Activated CD8-positive, alpha-beta memory T cell treated with anti-CD3 and anti-CD28 coated beads, Interleukin-2, amount 10 ng/mL, durations not matched to agents 7 days and 5 days (primary cell): ENCODE data around the gene FERD3L. TPM values are rescaled to one million over a fixed set of nuclear protein-coding genes. Genes with fewer than 3 reads are reported as not detected.

Experiments
- ATAC-seq: fragments of 150-1000 bp; cut with Tn5 transposase; one replicate; pipeline ENCODE4 v1.10.0; 2021; ENCODE audit warnings: moderate library complexity
- CTCF ChIA-PET: fragments of 350-600 bp; sonication (Branson Sonifier 250); formaldehyde crosslinking; loops from one replicate; lab custom pipeline; 2021; ENCODE audit warnings: antibody characterized with exemption; lab: Charles Lee
- DNase-seq: peaks from one replicate; pipeline ENCODE4 v3.0.0-alpha.2; 2020
- H3K27ac Mint-ChIP-seq: one replicate; pipeline ENCODE4 v1.8.0; 2021; ENCODE audit warnings: mild to moderate bottlenecking, mixed read lengths
- H3K27me3 Mint-ChIP-seq: one replicate; pipeline ENCODE4 v1.8.0; 2021; ENCODE audit warnings: mixed read lengths
- H3K36me3 Mint-ChIP-seq: one replicate; pipeline ENCODE4 v1.8.0; 2021; ENCODE audit warnings: mild to moderate bottlenecking, mixed read lengths
- H3K4me1 Mint-ChIP-seq: one replicate; pipeline ENCODE4 v1.8.0; 2021; ENCODE audit warnings: mixed read lengths
- H3K4me3 Mint-ChIP-seq: one replicate; pipeline ENCODE4 v1.8.0; 2021; ENCODE audit warnings: mild to moderate bottlenecking, moderate library complexity, mixed read lengths
- H3K9me3 Mint-ChIP-seq: one replicate; pipeline ENCODE4 v1.8.0; 2022; ENCODE audit warnings: low read depth, mixed read lengths
- total RNA-seq, 2 experiments: library from RNA; stranded (reverse); gene quantifications; one replicate each; pipeline ENCODE4 v1.2.3, GENCODE V29; 2021

The FERD3L gene
- total RNA-seq, 2 experiments from 2014 or later = not detected

GRCh38 chr7:19112274-19113001 lies 32.8 kb downstream of the FERD3L start:
- CTCF ChIA-PET = no interaction called here
- Mint-ChIP-seq H3K27me3 (peaks cover 84% of the 10 kb centered on the region), H3K27ac (no peak overlapping the region), H3K9me3 (no peaks in the 10 kb centered on the region), H3K4me1 (no peaks in the 10 kb centered on the region), H3K36me3 (peaks cover 3% of the 10 kb centered on the region), H3K4me3 (no peak overlapping the region)
- DNase-seq = no peak
- no peak for ATAC-seq

DNA sequence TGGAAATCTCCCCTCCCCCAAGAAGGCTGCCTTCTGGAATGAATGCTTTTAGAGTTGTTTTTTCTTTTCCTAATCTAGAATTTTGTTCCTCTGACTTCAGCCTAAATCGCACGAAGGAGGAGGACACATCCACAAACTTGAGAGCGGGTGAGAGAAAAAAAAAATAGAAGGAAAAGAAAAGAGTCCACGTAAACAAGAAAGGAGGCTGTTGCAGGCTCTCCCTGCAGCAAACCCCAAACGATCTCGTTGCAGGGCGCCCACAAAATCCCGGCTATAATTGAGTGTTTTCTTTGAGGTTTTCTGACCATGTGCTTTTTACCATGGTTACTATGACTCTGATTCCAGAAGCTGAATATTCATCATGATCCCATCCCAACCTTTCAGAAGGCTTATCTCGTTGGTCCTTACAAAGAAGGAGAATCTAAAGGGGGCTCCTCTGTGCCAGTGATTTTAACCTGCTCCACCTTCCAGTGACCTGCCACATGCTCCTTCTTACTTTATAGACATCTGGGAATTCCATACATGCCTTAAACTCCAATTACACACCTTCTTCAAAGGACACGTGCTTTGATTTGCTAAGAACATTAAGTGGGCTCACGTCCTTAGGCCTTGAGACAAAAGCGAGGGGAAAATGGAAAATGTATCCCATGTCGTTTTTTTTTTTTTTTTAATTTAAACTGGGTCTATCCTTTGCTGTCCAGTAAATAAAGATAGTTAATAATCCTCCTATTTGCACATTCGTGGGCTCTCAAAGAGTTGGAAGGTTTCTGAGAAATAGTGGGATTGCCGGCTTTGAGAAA lies 33.5 kb downstream of the FERD3L start:
- no peaks in the 10 kb centered on the region for H3K9me3 Mint-ChIP-seq
- no peak overlapping the region for H3K4me3 Mint-ChIP-seq
- peaks cover 3% of the 10 kb centered on the region for H3K36me3 Mint-ChIP-seq
- H3K27ac Mint-ChIP-seq = no peak overlapping the region
- CTCF ChIA-PET = no interaction called here
- DNase-seq (no peak), ATAC-seq (no peak)
- H3K27me3 Mint-ChIP-seq = peaks cover 91% of the 10 kb centered on the region
- H3K4me1 Mint-ChIP-seq = no peaks in the 10 kb centered on the region

DNA sequence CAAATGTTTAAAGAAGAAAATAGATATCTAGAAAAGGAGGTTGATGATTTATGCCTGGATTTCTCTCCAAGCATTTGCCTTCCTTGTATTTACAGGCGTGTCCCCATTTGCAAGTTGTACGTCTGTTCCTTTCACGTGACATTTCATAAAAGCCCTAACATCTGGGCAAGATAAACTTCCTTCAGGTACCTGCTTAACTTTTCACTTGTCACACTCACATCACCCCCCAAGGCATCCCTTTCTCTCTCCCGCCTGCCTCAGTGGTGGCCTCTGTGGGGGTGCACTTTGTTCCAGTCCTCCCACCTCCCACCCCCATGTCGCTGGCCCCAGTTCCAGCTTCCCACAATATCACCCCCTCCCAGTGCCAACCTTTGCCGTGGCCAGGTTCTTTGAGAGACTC lies 34.4 kb downstream of the FERD3L start:
- H3K4me1 Mint-ChIP-seq = no peaks in the 10 kb centered on the region
- no peak for ATAC-seq
- no peak for DNase-seq
- CTCF ChIA-PET = no interaction called here
- no peaks in the 10 kb centered on the region for H3K9me3 Mint-ChIP-seq
- peaks cover 94% of the 10 kb centered on the region for H3K27me3 Mint-ChIP-seq
- H3K36me3 Mint-ChIP-seq = peaks cover 3% of the 10 kb centered on the region
- H3K27ac Mint-ChIP-seq = no peak overlapping the region
- no peak overlapping the region for H3K4me3 Mint-ChIP-seq

- H3K36me3 Mint-ChIP-seq = peaks cover 3% of the 10 kb centered on the region
These were observed 35.0 kb downstream of the FERD3L start for GRCh38 chr7:19110026-19110730.

GRCh38 chr7:19109000-19109946 lies 35.9 kb downstream of the FERD3L start:
- no peak overlapping the region for H3K4me3 Mint-ChIP-seq
- H3K4me1 Mint-ChIP-seq = no peaks in the 10 kb centered on the region
- DNase-seq = no peak
- CTCF ChIA-PET = no interaction called here
- peaks cover 96% of the 10 kb centered on the region for H3K27me3 Mint-ChIP-seq
- H3K9me3 Mint-ChIP-seq = no peaks in the 10 kb centered on the region
- peaks cover 3% of the 10 kb centered on the region for H3K36me3 Mint-ChIP-seq
- ATAC-seq = no peak
- no peak overlapping the region for H3K27ac Mint-ChIP-seq

More at GRCh38 chr7:19110026-19110730, 35.0 kb downstream of the FERD3L start:
- ATAC-seq (no peak), DNase-seq (no peak)
- Mint-ChIP-seq H3K4me1 (no peaks in the 10 kb centered on the region), H3K27me3 (peaks cover 97% of the 10 kb centered on the region), H3K9me3 (no peaks in the 10 kb centered on the region), H3K4me3 (no peak overlapping the region), H3K27ac (no peak overlapping the region)
- CTCF ChIA-PET = no interaction called here

DNA sequence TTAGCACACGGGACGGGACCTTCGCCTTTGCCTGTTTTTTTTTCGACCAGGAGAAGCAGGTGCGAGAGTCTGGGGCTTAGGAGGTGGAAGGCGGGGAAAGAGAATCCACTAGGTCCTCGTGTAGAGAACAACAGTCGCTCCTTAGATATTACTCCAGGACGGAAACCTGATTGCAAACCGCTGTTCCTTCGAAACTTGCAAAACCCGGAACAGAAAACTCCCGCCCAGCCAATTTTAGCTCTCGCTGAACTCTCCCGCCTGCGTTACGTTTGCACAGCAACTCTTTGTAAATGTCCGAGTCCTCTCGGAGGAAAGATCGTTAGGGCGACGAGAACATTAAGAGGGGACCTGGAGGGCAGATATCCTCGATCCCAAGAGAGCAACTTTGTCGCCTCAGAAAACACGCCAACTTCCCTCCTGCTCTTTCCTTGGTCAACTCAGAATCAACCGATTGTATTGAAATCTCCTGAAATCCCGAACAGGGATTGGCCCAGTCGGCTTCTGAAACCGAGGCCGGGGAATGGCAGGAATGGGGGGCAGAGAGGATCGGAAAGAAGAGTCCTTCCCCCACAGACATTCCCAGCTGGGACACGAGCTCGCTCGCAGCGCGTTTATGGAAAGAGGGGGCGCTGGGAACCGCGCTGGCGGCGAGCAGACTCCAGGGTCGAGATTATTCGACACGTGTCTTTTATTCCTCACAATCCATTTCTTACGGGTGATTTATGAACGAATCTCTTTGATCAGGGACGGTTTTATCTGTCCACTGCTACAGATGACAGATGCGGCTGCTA lies 37.7 kb downstream of the FERD3L start:
- H3K4me3 Mint-ChIP-seq = no peak overlapping the region
- peaks cover 84% of the 10 kb centered on the region for H3K27me3 Mint-ChIP-seq
- no peak overlapping the region for H3K27ac Mint-ChIP-seq
- DNase-seq (no peak), ATAC-seq (no peak)
- CTCF ChIA-PET = no interaction called here
- H3K4me1 Mint-ChIP-seq = no peaks in the 10 kb centered on the region
- H3K9me3 Mint-ChIP-seq = no peaks in the 10 kb centered on the region
- peaks cover 3% of the 10 kb centered on the region for H3K36me3 Mint-ChIP-seq

GRCh38 chr7:19107081-19107355 lies 38.2 kb downstream of the FERD3L start:
- Mint-ChIP-seq H3K4me1 (no peaks in the 10 kb centered on the region), H3K27me3 (peaks cover 80% of the 10 kb centered on the region), H3K4me3 (no peak overlapping the region), H3K36me3 (peaks cover 3% of the 10 kb centered on the region), H3K9me3 (no peaks in the 10 kb centered on the region), H3K27ac (no peak overlapping the region)
- CTCF ChIA-PET = no interaction called here
- DNase-seq (no peak), ATAC-seq (no peak)

DNA sequence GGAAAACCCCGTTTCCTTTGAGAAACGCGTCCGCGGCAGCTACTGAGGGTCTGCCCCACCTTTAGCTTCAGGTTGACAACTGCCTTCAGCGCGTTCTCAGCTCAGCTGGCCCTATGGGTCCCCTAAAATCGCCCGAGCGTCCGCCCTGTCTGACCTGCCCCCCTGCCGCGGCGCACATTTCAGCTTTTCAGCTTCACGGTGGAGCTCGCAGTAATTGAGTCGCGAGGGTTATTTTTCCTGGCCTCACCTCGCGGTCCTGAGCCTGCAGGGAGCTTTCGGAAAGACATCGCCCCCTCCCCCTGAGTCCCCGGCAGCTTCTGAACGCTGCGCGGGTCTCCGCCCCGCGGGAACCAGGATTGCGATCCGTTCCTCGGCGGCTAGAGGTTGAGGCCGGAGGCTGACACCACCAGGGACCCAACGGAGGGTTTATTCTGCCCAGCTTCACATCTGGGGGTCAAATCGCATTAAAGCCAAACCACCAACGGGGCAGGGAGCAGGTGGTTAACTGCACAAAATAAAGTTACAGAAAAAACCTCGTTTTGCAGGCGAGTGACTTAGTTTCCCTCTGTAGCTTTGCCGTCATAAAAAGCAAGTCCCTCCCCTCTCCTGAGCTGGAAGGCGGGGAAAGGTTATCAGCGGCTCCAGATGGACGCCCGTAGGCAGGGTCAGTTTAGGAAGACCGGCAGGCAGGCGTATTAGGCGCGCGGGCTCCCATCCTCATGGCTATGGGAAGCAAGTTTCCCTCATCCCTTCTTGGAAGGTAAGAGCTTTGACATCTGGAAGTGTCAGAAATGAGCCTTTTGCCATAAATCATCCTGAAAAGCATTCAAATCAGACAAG lies 38.8 kb downstream of the FERD3L start:
- CTCF ChIA-PET = interaction anchor here (0.8 kb wide), 1 partner anchor 14 kb away, joined by 3 read pairs; no protein-coding TSS in a partner anchor
- no peaks in the 10 kb centered on the region for H3K4me1 Mint-ChIP-seq
- no peak overlapping the region for H3K27ac Mint-ChIP-seq
- no peak for ATAC-seq
- H3K36me3 Mint-ChIP-seq = no peaks in the 10 kb centered on the region
- H3K27me3 Mint-ChIP-seq = peaks cover 74% of the 10 kb centered on the region
- DNase-seq = no peak
- no peak overlapping the region for H3K4me3 Mint-ChIP-seq
- H3K9me3 Mint-ChIP-seq = no peaks in the 10 kb centered on the region

GRCh38 chr7:19105546-19105945 lies 39.7 kb downstream of the FERD3L start:
- no peaks in the 10 kb centered on the region for H3K36me3 Mint-ChIP-seq
- DNase-seq (no peak), ATAC-seq (no peak)
- no peaks in the 10 kb centered on the region for H3K9me3 Mint-ChIP-seq
- H3K4me1 Mint-ChIP-seq = no peaks in the 10 kb centered on the region
- no peak overlapping the region for H3K4me3 Mint-ChIP-seq
- peaks cover 65% of the 10 kb centered on the region for H3K27me3 Mint-ChIP-seq
- H3K27ac Mint-ChIP-seq = no peak overlapping the region
- CTCF ChIA-PET = no interaction called here

- H3K36me3 Mint-ChIP-seq = no peaks in the 10 kb centered on the region
These were observed 40.4 kb downstream of the FERD3L start for GRCh38 chr7:19104811-19105210.

DNA sequence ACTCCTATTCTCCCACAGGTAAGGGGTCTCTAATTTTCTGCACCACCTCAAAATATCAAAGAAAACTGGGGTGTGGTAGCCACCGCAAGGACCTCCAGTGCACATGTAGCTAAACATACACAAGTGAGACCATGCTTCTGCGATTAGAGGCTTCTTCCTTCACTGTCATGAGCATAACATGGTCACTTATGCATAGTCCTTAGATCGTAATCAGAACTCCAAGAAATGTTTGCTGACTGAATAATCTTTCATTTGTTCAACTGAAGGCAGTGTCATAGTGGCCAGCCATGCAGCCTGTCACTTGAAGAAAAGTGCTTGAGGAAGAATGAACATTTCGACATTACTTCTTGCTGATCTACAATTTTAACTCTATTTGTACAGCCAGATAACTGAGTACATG lies 42.3 kb downstream of the FERD3L start:
- Mint-ChIP-seq H3K36me3 (no peaks in the 10 kb centered on the region), H3K27ac (no peak overlapping the region), H3K4me3 (no peak overlapping the region), H3K9me3 (no peaks in the 10 kb centered on the region), H3K4me1 (no peaks in the 10 kb centered on the region), H3K27me3 (peaks cover 38% of the 10 kb centered on the region)
- CTCF ChIA-PET = no interaction called here
- no peak for DNase-seq
- no peak for ATAC-seq

More at GRCh38 chr7:19104811-19105210, 40.4 kb downstream of the FERD3L start:
- Mint-ChIP-seq H3K27me3 (peaks cover 58% of the 10 kb centered on the region), H3K4me1 (no peaks in the 10 kb centered on the region), H3K27ac (no peak overlapping the region), H3K9me3 (no peaks in the 10 kb centered on the region), H3K4me3 (no peak overlapping the region)
- DNase-seq (no peak), ATAC-seq (no peak)
- CTCF ChIA-PET = no interaction called here

GRCh38 chr7:19101909-19102308 lies 43.3 kb downstream of the FERD3L start:
- CTCF ChIA-PET = no interaction called here
- Mint-ChIP-seq H3K4me3 (no peak overlapping the region), H3K9me3 (no peaks in the 10 kb centered on the region), H3K27me3 (peaks cover 29% of the 10 kb centered on the region), H3K27ac (no peak overlapping the region), H3K4me1 (no peaks in the 10 kb centered on the region), H3K36me3 (no peaks in the 10 kb centered on the region)
- DNase-seq (no peak), ATAC-seq (no peak)
